Fibroblast of peridontal ligament (primary cell): ENCODE measurements around the gene KIF21B.
"Not testable (repeated sequence)": the region's sequence is repeated elsewhere in the genome, so short reads cannot be mapped to it uniquely, and the experiment has no call there.

ENCODE experiments used
- DNase-seq: peaks from one replicate; pipeline ENCODE4 v3.0.0-alpha.2; 2010; ENCODE audit errors: extremely low read depth

KIF21B gene

DNA sequence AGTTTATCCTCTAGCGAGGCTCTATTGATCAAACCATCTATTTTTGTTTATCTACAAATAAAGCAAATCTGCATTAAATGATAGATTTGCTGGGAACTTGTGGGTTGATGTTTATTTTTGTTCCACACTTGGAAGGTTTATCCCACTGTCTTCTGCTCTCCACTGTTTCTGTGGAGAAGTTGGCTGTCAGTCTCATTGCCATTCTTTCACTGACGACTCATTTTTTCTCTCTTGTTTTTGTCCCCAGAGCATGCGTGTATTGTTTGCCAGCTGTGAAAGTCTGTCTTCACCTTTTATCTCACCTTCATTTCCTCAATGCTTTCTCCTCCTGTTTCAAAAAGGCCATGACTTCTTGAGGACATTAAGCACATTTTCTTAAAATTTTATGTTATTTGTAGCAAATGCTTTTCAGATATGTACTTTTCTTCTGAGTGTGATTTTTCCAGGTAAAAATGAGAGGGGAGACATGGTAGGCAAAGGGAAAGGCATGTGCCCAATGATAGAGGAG lies 76.4 kb downstream of the KIF21B start:
- DNase-seq = no peak

GRCh38 chr1:200945111-200945510 lies 78.4 kb downstream of the KIF21B start:
- DNase-seq = no peak

DNA sequence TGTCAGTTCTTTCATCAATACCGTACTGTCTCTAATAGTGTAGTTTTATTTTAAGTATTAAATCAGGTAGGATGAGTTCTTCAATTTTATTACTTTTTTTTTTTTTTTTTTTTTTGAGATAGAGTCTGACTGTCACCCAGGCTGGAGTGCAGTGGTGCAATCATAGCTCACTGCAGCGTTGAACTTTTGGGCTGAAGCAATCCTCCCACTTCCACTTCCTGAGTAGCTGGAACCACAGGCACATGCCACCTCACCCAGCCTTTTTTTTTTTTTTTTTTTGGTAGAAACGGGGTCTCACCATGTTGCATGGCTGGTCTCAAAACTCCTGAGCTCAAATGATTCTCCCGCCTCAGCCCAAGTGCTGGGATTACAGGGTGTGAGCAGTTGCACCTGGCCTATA lies 84.6 kb downstream of the KIF21B start:
- DNase-seq = no peak

DNA sequence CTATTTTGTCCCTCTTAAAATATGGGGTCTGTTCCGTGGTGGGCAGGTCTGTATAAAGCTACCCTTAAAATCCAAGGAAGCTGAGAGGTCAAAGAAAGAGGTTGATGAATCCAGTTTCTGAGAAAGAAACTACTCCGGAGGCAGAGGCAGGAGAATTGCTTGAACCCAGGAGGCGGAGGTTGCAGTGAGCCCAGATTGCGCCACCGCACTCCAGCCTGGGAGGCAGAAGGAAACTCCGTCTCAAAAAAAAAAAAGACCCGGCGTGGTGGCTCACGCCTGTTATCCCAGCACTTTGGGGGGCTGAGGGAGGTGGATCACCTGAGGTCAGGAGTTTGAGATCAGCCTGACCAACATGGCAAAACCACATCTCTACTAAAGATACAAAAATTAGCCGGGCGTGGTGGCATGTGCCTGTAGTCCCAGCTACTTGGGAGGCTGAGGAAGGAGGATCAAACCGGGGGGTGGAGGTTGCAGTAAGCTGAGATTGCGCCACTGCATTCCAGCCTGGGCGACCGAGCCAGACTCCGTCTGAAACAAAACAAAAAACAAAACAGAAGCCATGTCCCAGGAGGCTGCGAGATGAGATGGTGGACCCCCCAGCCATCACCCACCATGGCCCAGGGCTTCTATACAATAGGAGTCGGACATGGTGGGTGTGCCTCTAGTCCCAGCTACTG lies 88.1 kb downstream of the KIF21B start:
- DNase-seq = not testable (repeated sequence)

GRCh38 chr1:200934676-200935245 lies 88.8 kb downstream of the KIF21B start:
- DNase-seq = no peak

DNA sequence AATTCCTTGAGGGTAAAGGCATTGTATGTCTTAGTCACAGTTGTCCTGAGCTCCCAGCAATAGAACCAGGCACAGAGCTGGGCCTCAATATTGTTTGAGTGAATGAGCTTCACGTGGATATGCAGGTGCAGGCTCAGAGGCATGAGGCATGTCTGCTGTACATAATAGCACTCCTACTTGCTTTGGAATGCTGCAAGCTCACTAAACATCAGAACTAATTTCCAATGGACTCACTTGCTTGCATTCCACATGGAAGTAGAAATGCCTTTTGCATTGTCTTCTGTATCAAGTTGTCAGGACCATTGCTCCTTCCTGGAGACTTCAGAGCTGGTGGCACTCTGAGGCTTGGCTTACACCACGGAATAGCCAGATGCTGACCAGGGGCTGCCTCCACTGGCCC lies 91.7 kb downstream of the KIF21B start:
- DNase-seq = no peak

DNA sequence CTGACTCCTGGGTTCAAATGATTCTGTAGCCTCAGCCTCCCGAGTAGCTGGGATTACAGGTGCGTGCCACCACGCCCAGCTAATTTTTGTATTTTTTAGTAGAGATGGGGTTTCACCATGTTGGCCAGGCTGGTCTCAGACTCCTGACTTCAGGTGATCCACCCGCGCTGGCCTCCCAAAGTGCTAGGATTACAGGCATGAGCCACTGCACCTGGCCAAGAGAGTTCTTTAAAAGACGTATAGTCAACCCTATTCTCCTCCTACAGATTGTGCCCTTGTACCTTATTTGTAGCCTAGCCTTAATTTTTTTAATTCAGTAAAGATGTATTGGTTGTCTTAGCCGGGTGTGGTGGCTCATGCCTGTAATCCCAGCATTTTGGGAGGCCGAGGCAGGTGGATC lies 93.2 kb downstream of the KIF21B start:
- not testable (repeated sequence) for DNase-seq

GRCh38 chr1:200929530-200930278 lies 93.8 kb downstream of the KIF21B start:
- no peak for DNase-seq

- peak; percentile 18 for DNase-seq
Measured at GRCh38 chr1:200925831-200926230, 97.7 kb downstream of the KIF21B start.

GRCh38 chr1:200923601-200924000 lies 99.9 kb downstream of the KIF21B start:
- DNase-seq = peak; percentile 3

DNA sequence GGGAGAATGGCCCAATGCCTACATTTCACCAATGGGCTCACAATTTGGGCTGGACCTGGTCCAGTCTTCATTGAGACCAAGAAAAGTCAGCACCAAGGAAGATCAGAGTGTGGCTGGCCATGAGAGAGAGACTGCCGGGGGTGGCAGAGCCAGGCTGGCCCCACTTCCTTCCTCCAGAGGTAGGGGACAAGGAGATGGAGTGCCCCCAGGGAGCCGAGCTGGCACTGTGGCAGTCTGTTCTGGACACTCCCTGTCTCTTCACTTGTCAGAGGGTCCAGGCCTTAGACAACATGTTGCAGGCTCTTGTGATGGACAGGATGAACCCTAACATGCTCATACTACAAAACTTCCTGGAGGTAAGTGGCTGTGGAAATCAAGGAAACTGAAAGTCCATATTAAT lies 101.1 kb downstream of the KIF21B start:
- no peak for DNase-seq

- no peak for DNase-seq
Measured at GRCh38 chr1:200921571-200922110, 101.9 kb downstream of the KIF21B start.
